Central memory CD8-positive, alpha-beta T cell (primary cell): ENCODE measurements around the gene SCFD2.

Experiments used
- ATAC-seq: fragments of 150-1000 bp; cut with Tn5 transposase; replicated peaks from 2 replicates; pipeline ENCODE4 v1.10.0; 2022; ENCODE audit warnings: mild to moderate bottlenecking, moderate FRiP score, moderate number of reproducible peaks; ENCODE audit not compliant: poor library complexity, severe bottlenecking; ENCODE audit errors: extremely low read depth
- DNase-seq, 2 donors: peaks; one replicate each; pipeline ENCODE4 v3.0.0; 2021; ENCODE audit warnings: low spot score in 2 of 2
- H3K27ac Mint-ChIP-seq: one replicate; pipeline ENCODE4 v1.8.0; 2022; ENCODE audit warnings: low read depth, mild to moderate bottlenecking, moderate library complexity, mixed read lengths
- H3K27me3 Mint-ChIP-seq: one replicate; pipeline ENCODE4 v1.8.0; 2022; ENCODE audit warnings: mixed read lengths
- H3K36me3 Mint-ChIP-seq: one replicate; pipeline ENCODE4 v1.8.0; 2022; ENCODE audit warnings: mild to moderate bottlenecking, moderate library complexity, mixed read lengths; ENCODE audit not compliant: insufficient read depth
- H3K4me1 Mint-ChIP-seq: one replicate; pipeline ENCODE4 v1.8.0; 2022; ENCODE audit warnings: mixed read lengths
- H3K4me3 Mint-ChIP-seq: one replicate; pipeline ENCODE4 v1.8.0; 2022; ENCODE audit warnings: mild to moderate bottlenecking, moderate library complexity, mixed read lengths
- H3K9me3 Mint-ChIP-seq: one replicate; pipeline ENCODE4 v1.8.0; 2022; ENCODE audit warnings: mixed read lengths

The SCFD2 gene

GRCh38 chr4:52903273-52903672 lies 462.6 kb downstream of the SCFD2 start:
- no peaks in the 10 kb centered on the region for H3K9me3 Mint-ChIP-seq
- ATAC-seq (no peak), DNase-seq (no peak)
- no peaks in the 10 kb centered on the region for H3K27me3 Mint-ChIP-seq
- H3K4me3 Mint-ChIP-seq, result no peak overlapping the region
- H3K36me3 Mint-ChIP-seq, result peaks cover 3% of the 10 kb centered on the region
- H3K4me1 Mint-ChIP-seq, result no peaks in the 10 kb centered on the region
- no peak overlapping the region for H3K27ac Mint-ChIP-seq

GRCh38 chr4:52894443-52894842 lies 471.4 kb downstream of the SCFD2 start:
- ATAC-seq (no peak), DNase-seq (no peak)
- Mint-ChIP-seq H3K4me1 (no peaks in the 10 kb centered on the region), H3K4me3 (no peak overlapping the region), H3K9me3 (peaks cover 6% of the 10 kb centered on the region), H3K36me3 (no peaks in the 10 kb centered on the region), H3K27me3 (no peaks in the 10 kb centered on the region), H3K27ac (no peak overlapping the region)

GRCh38 chr4:52892880-52893279 lies 473.0 kb downstream of the SCFD2 start:
- no peaks in the 10 kb centered on the region for H3K4me1 Mint-ChIP-seq
- peaks cover 3% of the 10 kb centered on the region for H3K9me3 Mint-ChIP-seq
- H3K27me3 Mint-ChIP-seq, result no peaks in the 10 kb centered on the region
- no peak for ATAC-seq
- peaks cover 5% of the 10 kb centered on the region for H3K36me3 Mint-ChIP-seq
- H3K4me3 Mint-ChIP-seq, result no peak overlapping the region
- DNase-seq, result no peak
- H3K27ac Mint-ChIP-seq, result no peak overlapping the region

GRCh38 chr4:52891743-52892142 lies 474.1 kb downstream of the SCFD2 start:
- Mint-ChIP-seq H3K4me3 (no peak overlapping the region), H3K36me3 (peaks cover 5% of the 10 kb centered on the region), H3K4me1 (no peaks in the 10 kb centered on the region)

GRCh38 chr4:52890521-52890791 lies 475.4 kb downstream of the SCFD2 start:
- Mint-ChIP-seq H3K9me3 (no peaks in the 10 kb centered on the region), H3K27me3 (no peaks in the 10 kb centered on the region), H3K4me3 (no peak overlapping the region), H3K27ac (no peak overlapping the region), H3K4me1 (no peaks in the 10 kb centered on the region), H3K36me3 (peaks cover 5% of the 10 kb centered on the region)
- no peak for ATAC-seq
- DNase-seq, result no peak

More at GRCh38 chr4:52891743-52892142, 474.1 kb downstream of the SCFD2 start:
- Mint-ChIP-seq H3K9me3 (no peaks in the 10 kb centered on the region), H3K27ac (no peak overlapping the region), H3K27me3 (no peaks in the 10 kb centered on the region)
- no peak for DNase-seq
- ATAC-seq, result no peak

GRCh38 chr4:52889778-52890520 lies 475.9 kb downstream of the SCFD2 start:
- Mint-ChIP-seq H3K4me1 (no peaks in the 10 kb centered on the region), H3K27me3 (no peaks in the 10 kb centered on the region), H3K36me3 (peaks cover 8% of the 10 kb centered on the region), H3K9me3 (no peaks in the 10 kb centered on the region), H3K4me3 (no peak overlapping the region), H3K27ac (no peak overlapping the region)
- DNase-seq (no peak), ATAC-seq (no peak)

- H3K36me3 Mint-ChIP-seq, result peaks cover 8% of the 10 kb centered on the region
- no peaks in the 10 kb centered on the region for H3K9me3 Mint-ChIP-seq
- no peaks in the 10 kb centered on the region for H3K4me1 Mint-ChIP-seq
- H3K4me3 Mint-ChIP-seq, result no peak overlapping the region
- H3K27ac Mint-ChIP-seq, result no peak overlapping the region
- DNase-seq (no peak), ATAC-seq (no peak)
- no peaks in the 10 kb centered on the region for H3K27me3 Mint-ChIP-seq
These were observed 476.5 kb downstream of the SCFD2 start for GRCh38 chr4:52889354-52889753.

- no peaks in the 10 kb centered on the region for H3K4me1 Mint-ChIP-seq
- ATAC-seq (no peak), DNase-seq (no peak)
- no peaks in the 10 kb centered on the region for H3K9me3 Mint-ChIP-seq
- H3K4me3 Mint-ChIP-seq, result no peak overlapping the region
- H3K27ac Mint-ChIP-seq, result no peak overlapping the region
- H3K27me3 Mint-ChIP-seq, result no peaks in the 10 kb centered on the region
- H3K36me3 Mint-ChIP-seq, result peaks cover 8% of the 10 kb centered on the region
These were observed 480.9 kb downstream of the SCFD2 start for GRCh38 chr4:52884994-52885393.

GRCh38 chr4:52883707-52884669 lies 481.9 kb downstream of the SCFD2 start:
- Mint-ChIP-seq H3K4me1 (no peaks in the 10 kb centered on the region), H3K27me3 (no peaks in the 10 kb centered on the region), H3K36me3 (peaks cover 8% of the 10 kb centered on the region), H3K27ac (no peak overlapping the region), H3K4me3 (no peak overlapping the region), H3K9me3 (no peaks in the 10 kb centered on the region)
- ATAC-seq (no peak), DNase-seq (no peak)

- no peak overlapping the region for H3K27ac Mint-ChIP-seq
- peaks cover 6% of the 10 kb centered on the region for H3K36me3 Mint-ChIP-seq
- ATAC-seq, result no peak
- no peaks in the 10 kb centered on the region for H3K4me1 Mint-ChIP-seq
- H3K27me3 Mint-ChIP-seq, result no peaks in the 10 kb centered on the region
- H3K9me3 Mint-ChIP-seq, result no peaks in the 10 kb centered on the region
- DNase-seq, result no peak
- H3K4me3 Mint-ChIP-seq, result no peak overlapping the region
These were observed 482.7 kb downstream of the SCFD2 start for GRCh38 chr4:52883183-52883621.

- H3K4me1 Mint-ChIP-seq, result no peaks in the 10 kb centered on the region
- no peak for DNase-seq
- peaks cover 3% of the 10 kb centered on the region for H3K36me3 Mint-ChIP-seq
- H3K27me3 Mint-ChIP-seq, result no peaks in the 10 kb centered on the region
- no peak overlapping the region for H3K27ac Mint-ChIP-seq
- H3K9me3 Mint-ChIP-seq, result no peaks in the 10 kb centered on the region
- H3K4me3 Mint-ChIP-seq, result no peak overlapping the region
- ATAC-seq, result no peak
These were observed 484.9 kb downstream of the SCFD2 start for GRCh38 chr4:52880994-52881393.

- Mint-ChIP-seq H3K9me3 (no peaks in the 10 kb centered on the region), H3K4me1 (no peaks in the 10 kb centered on the region), H3K27ac (no peak overlapping the region), H3K27me3 (no peaks in the 10 kb centered on the region), H3K4me3 (no peak overlapping the region), H3K36me3 (no peaks in the 10 kb centered on the region)
- no peak for DNase-seq
- no peak for ATAC-seq
These were observed 486.4 kb downstream of the SCFD2 start for GRCh38 chr4:52879471-52879870.

- no peak for ATAC-seq
- H3K27ac Mint-ChIP-seq, result no peak overlapping the region
- H3K9me3 Mint-ChIP-seq, result no peaks in the 10 kb centered on the region
- no peaks in the 10 kb centered on the region for H3K36me3 Mint-ChIP-seq
- no peak for DNase-seq
- no peaks in the 10 kb centered on the region for H3K4me1 Mint-ChIP-seq
- H3K27me3 Mint-ChIP-seq, result no peaks in the 10 kb centered on the region
- H3K4me3 Mint-ChIP-seq, result no peak overlapping the region
These were observed 488.2 kb downstream of the SCFD2 start for GRCh38 chr4:52877694-52878093.
